GM19099 (cell line): ENCODE measurements around the gene CCNA2.

Source experiments
- POLR2A ChIP-seq: IDR thresholded peaks from 3 replicates; pipeline ENCODE4 v1.6.1; 2011; ENCODE audit warnings: low read depth; ENCODE audit not compliant: insufficient read length; ENCODE audit errors: extremely low read depth

The CCNA2 gene

GRCh38 chr4:121823505-121824170, at the start of gene CCNA2:
CCNA2 (minus strand) TSS chr4:121823883; CDS start chr4:121823628, 255 bp downstream.
- TF ChIP-seq POLR2A: peak; percentile 87

- TF ChIP-seq POLR2A: peak; percentile 85
Observed at GRCh38 chr4:121869841-121870822, 46.4 kb upstream of the CCNA2 start, which contains the start of gene BBS7. BBS7 (minus strand) TSS chr4:121870474; CDS start chr4:121870313, 161 bp downstream.

- no peak for TF ChIP-seq POLR2A
Observed at GRCh38 chr4:121863799-121864198, 40.1 kb upstream of the CCNA2 start.

- no peak for TF ChIP-seq POLR2A
Observed at GRCh38 chr4:121861426-121861825, 37.7 kb upstream of the CCNA2 start.

GRCh38 chr4:121860121-121860520, 36.4 kb upstream of the CCNA2 start:
- TF ChIP-seq POLR2A: no peak

- no peak for TF ChIP-seq POLR2A
Observed at GRCh38 chr4:121851354-121851753, 27.7 kb upstream of the CCNA2 start.

- no peak for TF ChIP-seq POLR2A
Observed at GRCh38 chr4:121846662-121847061, 23.0 kb upstream of the CCNA2 start.

GRCh38 chr4:121842862-121843261, 19.2 kb upstream of the CCNA2 start:
- no peak for TF ChIP-seq POLR2A

GRCh38 chr4:121838136-121838535, 14.5 kb upstream of the CCNA2 start:
- no peak for TF ChIP-seq POLR2A

- no peak for TF ChIP-seq POLR2A
Observed at GRCh38 chr4:121829511-121829910, 5.8 kb upstream of the CCNA2 start.

- no peak for TF ChIP-seq POLR2A
Observed at GRCh38 chr4:121827853-121828252, 4.2 kb upstream of the CCNA2 start.

- TF ChIP-seq POLR2A: no peak
Observed at GRCh38 chr4:121824950-121825349, 1.3 kb upstream of the CCNA2 start.

- TF ChIP-seq POLR2A: no peak
Observed at GRCh38 chr4:121824171-121824527, 466 bp upstream of the CCNA2 start.

- TF ChIP-seq POLR2A: no peak
Observed at GRCh38 chr4:121822796-121823504, 733 bp downstream of the CCNA2 start.

GRCh38 chr4:121822047-121822446, 1.6 kb downstream of the CCNA2 start:
- TF ChIP-seq POLR2A: no peak
